ENCODE data around the gene CDH18.

The CDH18 gene

DNA sequence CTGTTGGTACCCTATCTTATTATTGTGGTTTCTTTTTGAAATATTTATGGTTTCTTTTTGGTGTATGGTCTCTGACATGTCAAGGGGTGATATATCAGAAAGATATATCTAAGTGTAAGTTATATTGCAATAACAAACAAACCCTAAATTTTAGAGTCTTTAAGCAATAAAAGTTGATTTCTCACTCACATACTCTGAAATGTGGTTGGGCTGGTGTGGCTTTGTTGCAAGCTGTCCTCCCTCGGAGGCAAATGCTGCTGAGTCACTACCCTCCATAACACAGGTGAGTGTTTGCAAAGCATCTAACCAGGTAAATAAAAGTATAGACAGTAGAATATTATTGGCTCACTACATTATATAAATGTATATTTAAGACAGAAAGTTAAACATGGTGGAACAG is 253.2 kb downstream of the CDH18 start:
- no peak for DNase-seq (ENCODE audit: low read depth in 2 of 2)

DNA sequence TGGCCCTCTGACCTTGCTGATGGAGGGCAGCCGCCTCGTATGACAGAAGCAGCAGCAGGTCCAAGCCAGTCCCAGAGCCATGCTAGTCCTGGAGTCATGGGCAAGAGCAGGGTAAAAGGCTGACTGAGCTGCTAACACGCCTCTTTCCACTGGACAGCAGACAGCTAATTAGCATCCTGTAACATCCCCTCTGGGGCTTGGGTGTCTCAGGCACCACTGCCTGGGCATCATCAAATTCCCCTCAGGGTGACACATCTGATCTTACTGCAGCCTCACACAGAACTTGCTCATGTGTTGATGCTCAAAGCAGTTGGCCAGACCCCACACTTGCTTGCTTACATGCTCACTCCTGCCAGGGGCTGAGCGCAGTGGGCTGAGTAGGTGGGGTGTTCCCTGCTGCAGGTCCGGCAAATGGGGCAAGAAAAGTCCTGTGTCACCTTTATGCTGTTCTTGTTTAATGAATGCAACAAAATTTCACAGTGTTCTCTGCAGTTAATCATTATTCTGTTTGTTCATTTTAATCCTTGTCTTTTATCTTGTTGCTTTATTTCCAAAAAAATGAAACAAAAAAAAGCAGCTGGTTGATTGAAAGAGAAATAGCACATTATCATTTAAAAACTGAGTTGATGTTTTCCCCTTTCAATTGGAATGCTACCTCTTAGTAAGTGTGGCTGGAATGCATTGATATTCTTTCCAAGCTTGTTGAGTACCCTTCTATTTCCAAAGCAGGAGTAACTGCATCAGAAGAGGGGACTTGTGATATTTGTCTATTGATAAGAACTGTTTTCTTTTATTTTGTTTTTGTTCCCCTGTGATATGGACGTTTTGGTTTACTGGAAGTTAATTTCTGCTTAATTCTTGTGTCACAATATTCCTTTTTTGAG is 254.1 kb downstream of the CDH18 start:
- no peak for DNase-seq (ENCODE audit: low read depth in 2 of 2)

DNA sequence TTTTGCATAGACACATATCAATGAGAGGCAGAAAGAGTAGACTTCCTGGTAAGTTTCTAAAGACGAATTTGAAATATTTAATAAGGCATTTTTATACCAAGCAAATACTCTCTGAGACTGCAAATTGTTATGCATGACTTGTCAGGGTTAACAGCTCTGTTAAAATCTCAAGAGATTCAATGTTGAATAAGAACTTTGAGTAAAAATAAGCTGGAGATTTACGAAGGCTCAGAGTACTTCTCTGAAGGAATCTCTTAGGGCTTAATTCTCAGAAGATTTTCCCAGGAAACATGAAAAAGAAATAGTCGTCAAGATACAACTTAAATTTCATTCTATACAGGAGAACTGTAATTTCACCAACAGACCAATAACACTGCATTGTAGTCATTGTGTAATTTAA is 259.4 kb downstream of the CDH18 start:
- no peak for DNase-seq (ENCODE audit: low read depth in 2 of 2)

DNA sequence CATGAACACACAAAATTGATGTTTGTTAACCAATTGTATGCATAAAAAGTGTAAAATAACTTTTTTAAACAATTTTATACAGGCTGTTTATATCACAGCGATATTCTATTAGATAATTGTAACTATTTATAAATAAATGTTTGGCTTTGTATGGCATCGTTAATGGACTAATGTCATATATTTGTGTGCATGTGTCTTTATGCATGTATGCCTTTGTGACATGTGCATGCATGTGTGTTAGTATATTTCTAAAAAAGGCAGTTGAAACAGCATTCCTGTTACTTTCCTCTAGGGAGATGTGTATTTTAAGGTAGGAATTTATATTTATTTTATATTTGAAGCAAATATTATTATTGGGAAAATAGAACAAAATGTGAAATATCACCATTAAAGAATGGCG is 268.9 kb downstream of the CDH18 start:
- DNase-seq (ENCODE audit: low read depth in 2 of 2) = no peak

DNA sequence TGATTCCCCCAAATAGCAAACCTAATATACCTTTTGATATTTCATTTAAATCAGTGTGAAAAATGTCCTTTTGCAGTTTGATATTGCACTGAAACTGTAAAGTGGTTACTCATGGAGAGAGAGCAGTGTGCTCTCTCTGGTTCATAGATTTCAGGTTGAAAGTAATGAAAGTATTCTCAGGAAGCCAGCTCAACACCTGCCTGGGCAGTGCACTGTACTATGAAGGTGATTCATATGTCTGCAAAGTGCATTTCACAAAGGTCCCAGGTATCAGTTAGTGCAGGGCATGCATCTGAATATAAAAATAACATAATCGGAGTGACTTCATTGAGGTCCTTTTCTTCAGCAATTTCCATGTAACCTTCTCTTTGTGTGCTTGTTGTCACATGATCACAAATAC is 274.3 kb downstream of the CDH18 start:
- DNase-seq (ENCODE audit: low read depth in 2 of 2) = no peak

DNA sequence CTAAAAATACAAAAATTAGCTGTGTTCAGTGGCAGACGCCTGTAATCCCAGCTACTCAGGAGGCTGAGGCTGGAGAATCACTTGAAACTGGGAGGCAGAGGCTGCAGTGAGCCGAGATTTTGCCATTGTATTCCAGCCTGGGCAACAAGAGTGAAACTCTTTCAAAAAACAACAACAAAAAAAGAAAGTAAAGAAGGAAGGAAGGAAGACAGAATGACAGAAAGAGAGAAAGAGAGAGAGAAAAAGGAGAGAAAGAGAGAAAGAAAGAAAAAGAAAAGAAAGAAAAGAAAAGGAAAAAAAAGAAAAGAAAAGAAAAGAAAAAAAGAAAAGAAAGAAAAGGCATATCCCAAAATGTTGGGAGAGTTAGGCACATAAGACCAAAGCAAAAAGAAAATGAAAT is 278.6 kb downstream of the CDH18 start:
- DNase-seq (ENCODE audit: low read depth in 2 of 2) = no peak

DNA sequence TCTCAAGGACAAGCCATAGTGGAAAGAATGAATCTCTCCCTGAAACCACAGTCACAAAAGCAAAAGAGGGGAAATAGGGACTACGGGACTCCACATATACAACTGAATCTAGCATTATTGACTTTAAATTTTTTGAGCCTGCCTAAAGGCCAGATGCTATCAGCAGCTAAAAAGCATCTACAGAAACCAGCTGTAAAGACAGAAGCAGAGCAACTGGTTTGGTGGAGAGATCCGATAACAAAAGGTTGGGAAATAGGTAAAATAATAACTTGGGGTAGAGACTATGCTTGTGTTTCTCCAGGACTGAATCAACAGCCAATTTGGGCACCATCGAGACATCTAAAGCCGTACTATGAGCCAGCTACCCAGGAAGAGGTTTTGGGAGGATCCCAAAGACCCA is 281.2 kb downstream of the CDH18 start:
- DNase-seq (ENCODE audit: low read depth in 2 of 2) = no peak

DNA sequence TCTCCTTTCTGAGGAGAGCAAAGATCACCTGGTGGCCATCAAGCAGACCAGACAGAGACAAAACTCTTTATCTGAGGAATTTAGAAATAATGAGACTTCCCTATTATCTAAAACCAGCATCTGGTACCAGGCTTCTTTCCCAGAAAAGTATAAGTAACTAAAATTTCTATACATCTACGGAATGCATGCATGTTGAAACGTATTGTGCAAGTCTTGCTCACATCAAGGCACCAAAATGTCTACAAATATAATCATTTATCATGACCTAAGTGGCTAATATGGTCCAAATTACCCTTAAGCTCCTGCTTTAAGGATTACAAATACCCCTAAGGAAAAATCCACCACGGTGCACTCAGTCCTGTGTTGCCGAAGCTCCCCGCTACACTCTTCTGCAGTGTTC is 286.3 kb downstream of the CDH18 start:
- no peak for DNase-seq (ENCODE audit: low read depth in 2 of 2)

DNA sequence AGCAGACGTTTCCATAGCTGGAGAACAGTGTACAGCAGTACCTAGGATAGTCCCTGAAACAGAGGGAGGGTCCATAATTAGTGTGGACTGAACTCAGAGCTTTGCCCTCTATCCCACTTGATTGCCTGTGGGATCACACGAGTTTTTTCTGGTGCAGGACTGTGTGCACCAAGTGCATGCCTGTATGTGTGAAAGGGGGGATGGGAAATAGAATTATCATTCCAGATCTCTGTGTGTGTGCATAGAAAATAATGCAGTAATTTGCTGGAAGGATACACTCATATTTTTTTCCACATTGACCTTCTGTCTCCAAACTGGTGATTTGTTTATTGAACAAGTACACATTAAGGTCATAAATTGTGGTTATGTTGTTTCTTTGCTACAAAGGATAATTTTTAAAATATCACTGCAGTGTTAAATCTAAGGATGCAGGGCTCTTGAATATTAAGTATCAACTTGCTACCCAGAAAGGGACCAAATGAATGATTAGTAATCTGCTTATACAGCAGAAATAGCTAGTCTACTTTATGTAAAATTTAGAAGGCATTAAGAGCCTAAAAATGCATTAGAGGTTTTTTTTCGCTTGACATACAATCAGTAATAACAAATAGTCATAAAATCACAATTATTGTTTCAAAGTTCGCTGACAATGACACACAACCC is 292.9 kb downstream of the CDH18 start:
- DNase-seq (ENCODE audit: low read depth in 2 of 2) = no peak

DNA sequence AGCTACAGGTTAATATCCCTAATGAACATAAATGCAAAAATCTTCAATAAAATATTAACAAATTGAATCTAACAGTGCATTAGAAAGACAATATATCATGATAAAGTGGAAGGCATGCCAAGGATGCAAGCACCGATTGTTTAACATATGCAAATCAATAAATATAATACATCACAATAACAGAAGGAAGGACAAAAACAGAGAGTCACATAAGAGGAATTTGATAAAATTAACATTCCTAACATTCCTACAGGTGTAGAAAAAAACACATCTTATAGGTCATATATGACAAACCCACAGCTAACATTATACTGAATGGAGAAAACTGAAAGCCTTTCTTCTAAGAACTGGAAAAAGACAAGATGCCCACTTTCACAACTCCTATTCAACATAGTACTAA is 297.0 kb downstream of the CDH18 start:
- no peak for DNase-seq (ENCODE audit: low read depth in 2 of 2)

DNA sequence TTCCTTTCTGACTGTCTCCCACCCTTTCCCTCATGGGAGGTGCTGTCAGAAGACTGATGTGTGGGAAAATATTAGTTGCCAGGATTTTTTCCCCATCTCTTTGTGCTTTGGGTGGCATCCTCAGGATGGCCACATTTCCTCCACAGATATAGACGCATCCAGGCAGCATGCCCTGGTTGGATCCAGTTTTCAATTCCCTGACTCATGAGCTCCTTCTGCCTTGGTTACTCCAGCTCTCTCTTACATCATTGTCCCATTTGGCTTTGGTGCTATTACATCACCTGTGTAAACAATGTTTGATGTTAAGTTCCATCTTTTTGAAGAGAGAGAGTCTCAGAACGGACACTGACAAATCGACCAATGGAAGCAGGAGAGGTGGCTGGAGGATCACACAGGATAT is 302.5 kb downstream of the CDH18 start:
- no peak for DNase-seq (ENCODE audit: low read depth in 2 of 2)

DNA sequence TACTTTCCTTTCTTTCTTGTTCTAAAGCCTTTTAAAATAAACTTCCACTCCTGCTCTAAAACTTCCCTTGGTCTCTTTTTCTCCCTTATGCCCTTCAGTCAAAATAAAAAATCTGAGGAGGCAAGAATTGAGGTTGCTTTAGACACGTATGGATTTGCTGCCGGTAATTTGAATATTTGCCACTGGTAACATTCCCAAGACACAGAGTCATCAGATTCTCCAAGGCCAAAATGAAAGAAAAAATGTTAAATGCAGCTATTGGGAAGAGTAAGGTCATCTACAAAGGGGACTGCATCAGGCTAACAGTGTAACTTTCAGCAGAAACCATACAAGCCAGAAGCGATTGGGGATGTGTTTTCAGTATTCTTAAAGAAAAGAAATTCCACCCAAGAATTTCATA is 311.1 kb downstream of the CDH18 start:
- DNase-seq (ENCODE audit: low read depth in 2 of 2) = no peak

DNA sequence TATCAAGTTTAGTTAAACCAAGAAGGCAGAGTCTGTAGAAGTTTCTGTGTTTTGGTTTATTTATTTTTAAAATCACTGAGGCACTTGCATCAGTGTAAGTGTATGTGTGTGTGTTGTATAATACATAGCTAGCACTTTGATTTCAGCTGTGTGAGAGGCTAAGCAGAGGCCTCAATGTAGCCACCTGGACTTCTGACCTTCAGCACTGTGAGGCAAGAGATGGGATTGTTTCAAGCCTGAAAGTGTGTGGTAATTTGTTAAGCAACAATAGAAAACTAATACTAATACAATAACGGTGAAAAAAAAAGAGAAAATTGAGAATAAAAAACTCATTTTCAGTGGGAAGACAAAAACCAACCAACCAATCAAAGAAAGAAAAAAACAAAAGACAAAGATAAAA is 327.3 kb downstream of the CDH18 start:
- DNase-seq (ENCODE audit: low read depth in 2 of 2) = no peak

DNA sequence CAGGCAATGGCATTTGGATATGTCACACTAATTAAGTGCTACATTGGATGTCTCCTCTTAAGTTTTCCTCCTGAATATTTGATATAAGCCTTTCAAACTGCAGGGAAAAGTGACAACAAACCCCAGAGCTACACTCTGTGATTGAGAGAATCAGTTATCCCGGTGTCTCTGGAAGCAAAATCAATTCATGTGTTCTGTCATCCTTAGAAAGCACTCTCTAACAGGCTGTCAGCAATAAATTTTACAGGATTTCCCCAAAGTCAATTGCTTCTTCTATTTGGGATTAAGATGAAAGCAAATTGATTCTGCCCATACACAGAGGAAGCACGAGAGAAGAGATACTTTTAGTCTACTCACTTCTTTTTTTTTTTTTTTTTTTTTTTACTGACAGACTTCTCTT is 332.4 kb downstream of the CDH18 start:
- no peak for DNase-seq (ENCODE audit: low read depth in 2 of 2)

DNA sequence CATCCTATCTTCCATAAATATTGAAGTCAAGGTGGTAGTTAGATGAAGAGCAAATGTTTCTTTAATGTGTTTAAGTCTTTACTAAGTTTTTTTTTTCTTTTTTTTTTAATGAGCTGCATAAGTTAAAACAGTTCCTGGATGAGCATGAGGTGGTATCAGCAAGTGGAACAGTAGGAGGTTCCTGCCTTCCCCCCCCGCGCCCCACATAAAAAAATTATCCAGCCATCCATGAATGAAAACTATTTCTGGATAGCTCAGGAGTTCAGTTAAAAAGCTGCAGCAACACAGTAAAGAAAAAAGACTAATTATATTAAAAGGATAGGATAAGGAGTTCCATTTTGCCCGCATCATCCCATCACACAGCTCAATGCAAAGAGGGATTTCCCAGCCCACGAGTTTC is 349.5 kb downstream of the CDH18 start:
- no peak for DNase-seq (ENCODE audit: low read depth in 2 of 2)

DNA sequence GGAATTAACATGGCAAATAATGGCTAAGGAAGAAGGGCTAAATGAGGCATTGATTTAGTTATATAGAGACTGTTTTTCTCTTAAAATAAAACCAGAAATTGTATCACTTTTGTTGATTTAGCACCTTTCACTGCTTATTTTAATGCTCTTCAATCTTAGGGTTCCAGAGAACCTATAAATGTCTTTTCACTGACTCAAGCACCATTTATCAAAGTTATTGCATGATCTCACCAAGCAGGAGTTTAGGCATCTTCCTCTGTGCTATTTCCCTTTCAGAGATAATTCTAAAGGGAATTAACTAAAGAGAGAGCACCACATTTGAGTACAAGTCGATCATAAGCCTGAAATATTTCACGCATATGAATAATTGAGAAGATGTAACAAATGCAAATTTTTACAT is 357.1 kb downstream of the CDH18 start:
- no peak for DNase-seq (ENCODE audit: low read depth in 2 of 2)

DNA sequence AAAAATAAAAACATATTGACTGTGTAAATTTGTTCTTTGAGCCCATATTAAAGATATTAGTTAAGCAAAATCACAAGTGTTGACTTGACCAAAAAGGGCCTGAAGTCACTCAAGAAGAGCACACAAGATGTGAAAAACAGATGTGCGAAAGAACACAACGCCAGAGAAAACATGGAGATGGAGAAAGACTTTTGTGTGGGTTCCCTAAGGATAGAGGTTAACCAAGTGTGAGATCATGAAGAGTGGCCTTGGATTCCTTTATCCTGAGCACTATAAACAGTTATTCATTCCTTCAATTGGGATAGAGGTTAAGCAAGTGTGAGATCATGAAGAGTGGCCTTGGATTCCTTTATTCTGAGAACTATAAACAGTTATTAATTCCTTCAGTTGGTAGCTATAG is 361.8 kb downstream of the CDH18 start:
- DNase-seq (ENCODE audit: low read depth in 2 of 2) = no peak

DNA sequence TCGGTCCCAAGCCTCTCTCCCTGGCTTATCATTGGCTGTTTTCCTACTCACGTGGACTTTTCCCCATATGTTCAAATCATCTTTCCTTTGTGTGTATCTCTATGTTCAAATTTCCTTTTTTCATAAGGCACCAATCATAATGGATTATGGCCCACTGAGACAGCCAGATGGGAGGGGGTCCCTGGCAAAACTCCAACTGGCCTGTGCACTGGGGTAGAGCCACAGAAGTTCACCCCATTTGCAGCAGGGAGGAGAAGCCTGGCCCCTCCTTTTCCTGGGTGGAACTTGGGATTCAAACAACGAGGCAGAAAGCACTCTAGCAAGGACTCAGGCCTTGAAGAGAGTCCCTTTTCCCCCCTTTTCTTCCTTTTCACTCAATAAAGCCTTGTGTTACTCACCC is 362.4 kb downstream of the CDH18 start:
- DNase-seq (ENCODE audit: low read depth in 2 of 2) = no peak

DNA sequence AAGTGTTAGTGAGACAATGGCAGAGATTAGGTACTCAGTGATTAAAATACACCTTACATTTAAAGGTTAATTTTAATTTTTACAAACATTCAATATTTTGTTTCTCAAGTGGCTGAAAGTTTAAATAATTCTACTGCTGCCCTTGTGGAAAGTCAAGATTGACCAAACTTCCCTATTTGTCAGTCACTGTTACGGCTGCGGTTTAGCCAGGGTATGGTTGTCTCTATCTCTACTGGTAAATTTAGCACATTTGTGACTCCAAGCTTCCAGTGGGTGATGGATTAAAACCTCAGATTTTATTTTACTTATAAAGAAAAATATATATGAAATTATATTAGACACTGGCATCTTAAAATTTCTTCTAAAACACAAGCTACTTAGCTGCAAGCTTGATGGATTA is 368.4 kb downstream of the CDH18 start:
- no peak for DNase-seq (ENCODE audit: low read depth in 2 of 2)

DNA sequence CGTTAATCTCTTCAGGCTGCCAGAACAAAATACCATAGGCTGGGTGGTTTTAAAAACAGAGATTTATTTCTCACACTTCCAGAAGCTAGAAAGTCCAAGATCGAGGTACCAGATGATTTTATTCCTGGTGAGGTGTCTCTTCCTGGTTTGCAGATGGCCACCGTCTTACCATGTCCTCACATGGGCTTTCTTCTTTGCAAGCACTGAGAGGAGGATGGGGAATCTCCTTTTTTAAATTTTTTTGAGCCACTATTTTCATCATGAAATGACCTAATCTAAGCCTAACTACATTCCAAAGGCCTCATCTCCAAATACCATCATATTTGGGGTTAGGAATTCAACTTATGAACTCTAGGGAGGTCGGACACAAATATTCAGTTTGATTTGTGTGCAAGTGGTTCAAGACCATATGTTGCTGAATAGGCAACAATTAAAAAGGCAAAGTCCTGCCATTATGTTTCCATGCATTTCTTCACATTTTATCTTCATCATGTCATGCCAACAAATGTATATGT is 371.2 kb downstream of the CDH18 start:
- no peak for DNase-seq (ENCODE audit: low read depth in 2 of 2)

DNA sequence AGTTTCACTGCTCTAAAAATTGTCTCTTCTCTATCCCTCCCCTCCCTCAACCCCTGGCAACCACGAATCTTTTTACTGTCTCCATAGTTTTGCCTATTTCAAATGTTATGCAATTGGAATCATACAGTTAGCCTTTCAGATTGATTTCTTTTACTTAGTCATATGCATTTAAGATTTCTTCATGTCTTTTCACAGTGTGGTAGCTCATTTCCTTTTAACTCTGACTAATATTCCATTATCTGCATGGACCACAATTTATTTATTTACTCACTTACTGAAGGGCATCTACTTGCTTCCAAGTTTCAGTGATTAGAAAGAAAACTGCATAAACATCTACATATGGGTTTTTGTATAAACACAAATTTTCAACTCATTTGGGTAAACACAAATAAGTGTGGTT is 372.3 kb downstream of the CDH18 start:
- DNase-seq (ENCODE audit: low read depth in 2 of 2) = no peak

DNA sequence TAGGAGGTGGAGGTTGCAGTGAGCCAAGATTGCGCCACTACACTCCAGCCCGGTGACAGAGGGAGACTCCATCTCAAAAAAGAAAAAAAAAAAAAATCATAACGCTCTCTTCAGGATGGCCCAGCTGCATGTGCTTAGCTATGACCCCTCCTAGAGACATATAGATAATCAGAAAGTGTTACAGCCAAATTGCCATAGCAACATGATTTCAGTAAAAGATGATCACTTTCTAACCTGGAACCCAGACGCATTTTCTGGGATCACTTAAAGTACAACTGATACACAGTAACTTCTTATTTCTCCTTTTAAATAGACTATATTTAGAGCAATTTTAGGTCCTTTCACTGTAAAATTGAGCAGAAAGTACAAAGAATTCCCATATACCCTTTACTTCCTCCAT is 372.9 kb downstream of the CDH18 start:
- no peak for DNase-seq (ENCODE audit: low read depth in 2 of 2)

DNA sequence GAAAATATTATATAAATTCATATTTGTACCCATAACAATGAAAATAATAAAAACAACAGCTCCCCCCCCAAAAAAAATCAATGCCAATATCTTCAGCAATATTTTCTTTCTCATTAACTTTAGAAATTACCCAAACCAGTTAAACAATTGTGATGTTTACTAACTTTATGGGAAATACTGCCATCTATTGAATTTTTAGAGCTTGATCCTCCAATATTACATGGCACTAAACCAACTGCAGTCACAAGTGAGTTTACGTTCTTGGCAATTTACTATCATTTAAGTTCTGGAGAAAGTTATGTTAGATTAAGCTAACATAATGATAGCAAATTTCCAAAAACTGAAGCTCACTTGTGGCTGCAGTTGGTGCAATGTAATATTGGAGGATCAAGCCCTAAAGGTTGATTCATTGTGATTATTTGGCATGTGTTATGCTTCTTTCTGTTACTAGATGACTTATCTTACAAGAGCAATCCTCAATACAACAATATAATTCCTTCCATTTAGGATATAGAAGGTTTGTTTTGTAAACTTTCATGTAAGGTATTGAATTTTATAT is 379.5 kb downstream of the CDH18 start:
- no peak for DNase-seq (ENCODE audit: low read depth in 2 of 2)

Measured in stimulated activated CD8-positive, alpha-beta memory T cell treated with anti-CD3 and anti-CD28 coated beads, Interleukin-15, amount 100 ng/mL, for 4 hours (primary cell).